ENCODE results near the gene RCN1. TPM values are rescaled to one million over a fixed set of nuclear protein-coding genes. Genes with fewer than 3 reads are reported as not detected.

The RCN1 gene
- total and polyA plus RNA-seq, 2 of the 8 experiments (the other 6 are each of a cell fraction or from before 2014, with no cell fraction given) = 45.1 to 123 TPM

- TF ChIP-seq, protein P1, sequence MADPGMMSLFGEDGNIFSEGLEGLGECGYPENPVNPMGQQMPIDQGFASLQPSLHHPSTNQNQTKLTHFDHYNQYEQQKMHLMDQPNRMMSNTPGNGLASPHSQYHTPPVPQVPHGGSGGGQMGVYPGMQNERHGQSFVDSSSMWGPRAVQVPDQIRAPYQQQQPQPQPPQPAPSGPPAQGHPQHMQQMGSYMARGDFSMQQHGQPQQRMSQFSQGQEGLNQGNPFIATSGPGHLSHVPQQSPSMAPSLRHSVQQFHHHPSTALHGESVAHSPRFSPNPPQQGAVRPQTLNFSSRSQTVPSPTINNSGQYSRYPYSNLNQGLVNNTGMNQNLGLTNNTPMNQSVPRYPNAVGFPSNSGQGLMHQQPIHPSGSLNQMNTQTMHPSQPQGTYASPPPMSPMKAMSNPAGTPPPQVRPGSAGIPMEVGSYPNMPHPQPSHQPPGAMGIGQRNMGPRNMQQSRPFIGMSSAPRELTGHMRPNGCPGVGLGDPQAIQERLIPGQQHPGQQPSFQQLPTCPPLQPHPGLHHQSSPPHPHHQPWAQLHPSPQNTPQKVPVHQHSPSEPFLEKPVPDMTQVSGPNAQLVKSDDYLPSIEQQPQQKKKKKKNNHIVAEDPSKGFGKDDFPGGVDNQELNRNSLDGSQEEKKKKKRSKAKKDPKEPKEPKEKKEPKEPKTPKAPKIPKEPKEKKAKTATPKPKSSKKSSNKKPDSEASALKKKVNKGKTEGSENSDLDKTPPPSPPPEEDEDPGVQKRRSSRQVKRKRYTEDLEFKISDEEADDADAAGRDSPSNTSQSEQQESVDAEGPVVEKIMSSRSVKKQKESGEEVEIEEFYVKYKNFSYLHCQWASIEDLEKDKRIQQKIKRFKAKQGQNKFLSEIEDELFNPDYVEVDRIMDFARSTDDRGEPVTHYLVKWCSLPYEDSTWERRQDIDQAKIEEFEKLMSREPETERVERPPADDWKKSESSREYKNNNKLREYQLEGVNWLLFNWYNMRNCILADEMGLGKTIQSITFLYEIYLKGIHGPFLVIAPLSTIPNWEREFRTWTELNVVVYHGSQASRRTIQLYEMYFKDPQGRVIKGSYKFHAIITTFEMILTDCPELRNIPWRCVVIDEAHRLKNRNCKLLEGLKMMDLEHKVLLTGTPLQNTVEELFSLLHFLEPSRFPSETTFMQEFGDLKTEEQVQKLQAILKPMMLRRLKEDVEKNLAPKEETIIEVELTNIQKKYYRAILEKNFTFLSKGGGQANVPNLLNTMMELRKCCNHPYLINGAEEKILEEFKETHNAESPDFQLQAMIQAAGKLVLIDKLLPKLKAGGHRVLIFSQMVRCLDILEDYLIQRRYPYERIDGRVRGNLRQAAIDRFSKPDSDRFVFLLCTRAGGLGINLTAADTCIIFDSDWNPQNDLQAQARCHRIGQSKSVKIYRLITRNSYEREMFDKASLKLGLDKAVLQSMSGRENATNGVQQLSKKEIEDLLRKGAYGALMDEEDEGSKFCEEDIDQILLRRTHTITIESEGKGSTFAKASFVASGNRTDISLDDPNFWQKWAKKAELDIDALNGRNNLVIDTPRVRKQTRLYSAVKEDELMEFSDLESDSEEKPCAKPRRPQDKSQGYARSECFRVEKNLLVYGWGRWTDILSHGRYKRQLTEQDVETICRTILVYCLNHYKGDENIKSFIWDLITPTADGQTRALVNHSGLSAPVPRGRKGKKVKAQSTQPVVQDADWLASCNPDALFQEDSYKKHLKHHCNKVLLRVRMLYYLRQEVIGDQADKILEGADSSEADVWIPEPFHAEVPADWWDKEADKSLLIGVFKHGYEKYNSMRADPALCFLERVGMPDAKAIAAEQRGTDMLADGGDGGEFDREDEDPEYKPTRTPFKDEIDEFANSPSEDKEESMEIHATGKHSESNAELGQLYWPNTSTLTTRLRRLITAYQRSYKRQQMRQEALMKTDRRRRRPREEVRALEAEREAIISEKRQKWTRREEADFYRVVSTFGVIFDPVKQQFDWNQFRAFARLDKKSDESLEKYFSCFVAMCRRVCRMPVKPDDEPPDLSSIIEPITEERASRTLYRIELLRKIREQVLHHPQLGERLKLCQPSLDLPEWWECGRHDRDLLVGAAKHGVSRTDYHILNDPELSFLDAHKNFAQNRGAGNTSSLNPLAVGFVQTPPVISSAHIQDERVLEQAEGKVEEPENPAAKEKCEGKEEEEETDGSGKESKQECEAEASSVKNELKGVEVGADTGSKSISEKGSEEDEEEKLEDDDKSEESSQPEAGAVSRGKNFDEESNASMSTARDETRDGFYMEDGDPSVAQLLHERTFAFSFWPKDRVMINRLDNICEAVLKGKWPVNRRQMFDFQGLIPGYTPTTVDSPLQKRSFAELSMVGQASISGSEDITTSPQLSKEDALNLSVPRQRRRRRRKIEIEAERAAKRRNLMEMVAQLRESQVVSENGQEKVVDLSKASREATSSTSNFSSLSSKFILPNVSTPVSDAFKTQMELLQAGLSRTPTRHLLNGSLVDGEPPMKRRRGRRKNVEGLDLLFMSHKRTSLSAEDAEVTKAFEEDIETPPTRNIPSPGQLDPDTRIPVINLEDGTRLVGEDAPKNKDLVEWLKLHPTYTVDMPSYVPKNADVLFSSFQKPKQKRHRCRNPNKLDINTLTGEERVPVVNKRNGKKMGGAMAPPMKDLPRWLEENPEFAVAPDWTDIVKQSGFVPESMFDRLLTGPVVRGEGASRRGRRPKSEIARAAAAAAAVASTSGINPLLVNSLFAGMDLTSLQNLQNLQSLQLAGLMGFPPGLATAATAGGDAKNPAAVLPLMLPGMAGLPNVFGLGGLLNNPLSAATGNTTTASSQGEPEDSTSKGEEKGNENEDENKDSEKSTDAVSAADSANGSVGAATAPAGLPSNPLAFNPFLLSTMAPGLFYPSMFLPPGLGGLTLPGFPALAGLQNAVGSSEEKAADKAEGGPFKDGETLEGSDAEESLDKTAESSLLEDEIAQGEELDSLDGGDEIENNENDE (IDR thresholded peaks at IDR 0.05; ENCODE audit: insufficient replicate concordance, low read length) = no peak
- TF ChIP-seq YY1 (IDR thresholded peaks at IDR 0.05; ENCODE audit: low read depth, low read length) = peak; percentile 20; the same call in 1 of the 2 replicates
Observed at GRCh38 chr11:32071811-32072210, 19.1 kb upstream of the RCN1 start (continued).

Measured in H1 (cell line).